H1 (cell line): Measurements from ENCODE around the gene CTSH. TPM values are rescaled to one million over a fixed set of nuclear protein-coding genes. Genes with fewer than 3 reads are reported as not detected.

Source experiments
- CTCF ChIA-PET: fragments of 300-600 bp; sonication (Branson Sonifier 250); formaldehyde crosslinking; loops from one replicate; lab custom pipeline; 2021; ENCODE audit not compliant: partially characterized antibody; lab: Charles Lee
- POLR2A ChIA-PET: fragments of 300-600 bp; sonication (Branson Sonifier 250); formaldehyde crosslinking; loops from one replicate; lab custom pipeline; 2021; ENCODE audit warnings: inconsistent platforms; ENCODE audit not compliant: partially characterized antibody; lab: Charles Lee
- DNase-seq, 2 experiments: peaks; one replicate each; pipeline versions ENCODE4 v3.0.0 to v3.0.0-alpha.2; 2010 to 2022; ENCODE audit warnings: low spot score in 2 of 2, low read depth in 1 of 2, mixed read lengths in 1 of 2
- FAIRE-seq: peaks from 2 replicates; lab custom pipeline; 2011; peaks lifted over from hg19 to GRCh38; lab: Jason Lieb, UNC
- H2AFZ ChIP-seq: 2 replicates; pipeline ENCODE4 v1.8.1; 2012; ENCODE audit warnings: low read length, inconsistent platforms
- H2AK5ac ChIP-seq: 2 replicates; pipeline ENCODE4 v1.6.1; 2013; ENCODE audit warnings: low read depth, low read length
- H2BK120ac ChIP-seq: replicated peaks from 2 replicates; pipeline ENCODE3; 2013; ENCODE audit warnings: low read depth, low read length, inconsistent platforms
- H2BK12ac ChIP-seq: 2 replicates; pipeline ENCODE4 v1.6.1; 2013; ENCODE audit warnings: low read depth, low read length
- H2BK15ac ChIP-seq: 2 replicates; pipeline ENCODE4 v1.6.1; 2013; ENCODE audit warnings: low read length
- H2BK20ac ChIP-seq: 2 replicates; pipeline ENCODE4 v1.6.1; 2013; ENCODE audit warnings: low read length
- H2BK5ac ChIP-seq: 2 replicates; pipeline ENCODE4 v1.6.1; 2013; ENCODE audit warnings: low read depth, low read length
- H3K14ac ChIP-seq: 2 replicates; pipeline ENCODE4 v1.6.1; 2013; ENCODE audit warnings: inconsistent platforms; ENCODE audit not compliant: insufficient read length
- H3K18ac ChIP-seq: 2 replicates; pipeline ENCODE4 v1.6.1; 2013; ENCODE audit warnings: low read length; ENCODE audit errors: extremely low read depth
- H3K23ac ChIP-seq: 2 replicates; pipeline ENCODE4 v1.6.1; 2013; ENCODE audit warnings: inconsistent platforms; ENCODE audit not compliant: insufficient read length
- H3K23me2 ChIP-seq: 2 replicates; pipeline ENCODE4 v1.6.1; 2013; ENCODE audit warnings: low read depth, low read length
- H3K27ac ChIP-seq: 2 replicates; pipeline ENCODE4 v1.6.1; 2011; ENCODE audit warnings: low read depth, low read length, inconsistent platforms
- H3K27me3 ChIP-seq, 4 experiments: replicated peaks in 1 of 4; 1 replicate in 1 of 4; 2 replicates in 3 of 4; pipeline versions ENCODE4 v1.6.1 to v1.8.1; 2011 to 2013; ENCODE audit warnings: low read length in 3 of 4, mild to moderate bottlenecking in 3 of 4, inconsistent platforms in 2 of 4, mixed read lengths in 2 of 4, moderate library complexity in 1 of 4; ENCODE audit not compliant: control insufficient read depth in 3 of 4, insufficient read depth in 3 of 4; ENCODE audit errors: extremely low read depth in 1 of 4
- H3K36me3 ChIP-seq, 4 experiments: 2 replicates each; pipeline versions ENCODE4 v1.6.1 to v1.8.1; 2011 to 2013; ENCODE audit warnings: mild to moderate bottlenecking in 4 of 4, low read length in 3 of 4, moderate library complexity in 2 of 4, control low read depth in 1 of 4, inconsistent platforms in 1 of 4; ENCODE audit not compliant: insufficient read depth in 4 of 4, control insufficient read depth in 2 of 4
- H3K4ac ChIP-seq: replicated peaks from 2 replicates; pipeline ENCODE3; 2013; ENCODE audit warnings: low read length, low read depth, mixed read lengths, inconsistent platforms; ENCODE audit not compliant: insufficient read length
- H3K4me1 ChIP-seq, 4 experiments: replicated peaks in 1 of 4; 1 replicate in 1 of 4; 2 replicates in 3 of 4; pipeline versions ENCODE4 v1.6.1 to v1.8.1; 2011 to 2013; ENCODE audit warnings: low read length in 3 of 4, inconsistent platforms in 2 of 4, mixed read lengths in 1 of 4; ENCODE audit not compliant: insufficient read depth in 4 of 4, control insufficient read depth in 3 of 4
- H3K4me2 ChIP-seq, 2 experiments: 2 replicates each; pipeline versions ENCODE4 v1.6.1 to v1.8.1; 2011 to 2013; ENCODE audit warnings: low read depth in 2 of 2, low read length in 2 of 2, control low read depth in 1 of 2, inconsistent platforms in 1 of 2, mild to moderate bottlenecking in 1 of 2; ENCODE audit not compliant: insufficient read depth in 1 of 2
- H3K4me3 ChIP-seq, 4 experiments: fragments of 200-600, 300-600 bp in 1 of 4; sonication (generic), shearing (Covaris generic), sonication (Bioruptor Twin) in 1 of 4; 2 replicates each; pipeline versions ENCODE4 v1.5.1 to v1.8.1; 2011 to 2016; ENCODE audit warnings: low read length in 4 of 4, low read depth in 3 of 4, control low read depth in 2 of 4, inconsistent platforms in 2 of 4, mild to moderate bottlenecking in 2 of 4, mixed read lengths in 1 of 4, moderate library complexity in 1 of 4; ENCODE audit not compliant: insufficient read depth in 2 of 4; ENCODE audit errors: extremely low read depth in 1 of 4
- H3K56ac ChIP-seq: replicated peaks from 2 replicates; pipeline ENCODE3; 2013; ENCODE audit warnings: low read depth, mild to moderate bottlenecking, mixed read lengths, low read length, inconsistent platforms; ENCODE audit not compliant: insufficient read length
- H3K79me1 ChIP-seq: 2 replicates; pipeline ENCODE4 v1.6.1; 2013; ENCODE audit warnings: low read depth, low read length, control low read depth
- H3K79me2 ChIP-seq, 2 experiments: 2 replicates each; pipeline versions ENCODE4 v1.6.1 to v1.8.1; 2012 to 2013; ENCODE audit warnings: low read length in 2 of 2, mild to moderate bottlenecking in 2 of 2, inconsistent platforms in 1 of 2; ENCODE audit not compliant: insufficient read depth in 2 of 2, control insufficient read depth in 1 of 2
- H3K9ac ChIP-seq, 4 experiments: replicated peaks in 1 of 4; 1 replicate in 1 of 4; 2 replicates in 3 of 4; pipeline versions ENCODE4 v1.6.1 to v1.8.1; 2011 to 2013; ENCODE audit warnings: low read depth in 3 of 4, low read length in 3 of 4, control low read depth in 2 of 4, mild to moderate bottlenecking in 2 of 4, moderate library complexity in 2 of 4, inconsistent platforms in 1 of 4; ENCODE audit errors: extremely low read depth in 1 of 4
- H3K9me3 ChIP-seq, 2 experiments: 2 replicates each; pipeline versions ENCODE4 v1.6.1 to v1.8.1; 2012 to 2013; ENCODE audit warnings: mild to moderate bottlenecking in 2 of 2, moderate library complexity in 2 of 2, control low read depth in 1 of 2, inconsistent platforms in 1 of 2, low read depth in 1 of 2, low read length in 1 of 2, mixed read lengths in 1 of 2; ENCODE audit not compliant: insufficient read depth in 2 of 2
- H4K20me1 ChIP-seq, 2 experiments: replicated peaks in 1 of 2; 2 replicates each; pipeline versions ENCODE3 to v1.8.1; 2011 to 2013; ENCODE audit warnings: inconsistent platforms in 2 of 2, low read length in 2 of 2, mild to moderate bottlenecking in 1 of 2; ENCODE audit not compliant: insufficient read depth in 2 of 2, control insufficient read depth in 1 of 2
- H4K5ac ChIP-seq: 2 replicates; pipeline ENCODE4 v1.6.1; 2013; ENCODE audit warnings: low read length, low read depth, mixed read lengths, inconsistent platforms; ENCODE audit not compliant: insufficient read length
- H4K8ac ChIP-seq: 2 replicates; pipeline ENCODE4 v1.8.0; 2013; ENCODE audit warnings: mild to moderate bottlenecking, moderate library complexity, low read length, inconsistent platforms; ENCODE audit not compliant: insufficient read depth; ENCODE audit errors: extremely low read depth
- H4K91ac ChIP-seq: replicated peaks from 2 replicates; pipeline ENCODE3; 2013; ENCODE audit warnings: low read length, mixed read lengths, inconsistent platforms; ENCODE audit not compliant: insufficient read length
- TBP ChIP-seq: IDR thresholded peaks from 2 replicates; pipeline ENCODE4 v1.6.1; 2011; ENCODE audit warnings: low read depth, low read length, improper control_type of control experiment
- whole genome bisulfite sequencing, 2 experiments: shearing (Covaris generic) in 1 of 2; methylation state at CpG; one replicate each; pipeline versions ENCODE4 v1.1.6 to v1.1.7; 2013 to 2015; ENCODE audit warnings: low lambda C conversion rate in 2 of 2, mixed read lengths in 2 of 2, inconsistent platforms in 1 of 2, low coverage in 1 of 2, missing lambda C conversion rate in 1 of 2; ENCODE audit not compliant: insufficient replicate concordance in 2 of 2, insufficient coverage in 1 of 2, insufficient read length in 1 of 2; ENCODE audit errors: extremely low coverage in 1 of 2, missing lambda C conversion rate in 1 of 2; 5-methylcytosine and 5-hydroxymethylcytosine counted together
- polyA plus RNA-seq, 7 experiments: library from polyadenylated mRNA; depleted of rRNA in 3 of 7; stranded (reverse) in 5 of 7; unstranded in 2 of 7; fragments of >200 nt in 5 of 7; fragments of 200-250 nt in 2 of 7; gene quantifications; 1 replicate in 5 of 7; 2 replicates in 1 of 7; 4 replicates in 1 of 7; pipeline versions ENCODE4 v1.2.1 to v1.2.3, GENCODE V29; 2011 to 2013; ENCODE audit warnings: missing spikeins in 2 of 7, mixed read lengths in 2 of 7
- total RNA-seq: library from RNA; stranded (reverse); fragmentation: NEBNext Ultra II Directional; extraction: Animal tissue kit (Norgen Biotek cat#: 25700); gene quantifications from 2 replicates; pipeline ENCODE4 v1.2.1, GENCODE V29; 2021
- TF ChIP-seq, protein P1 (sequence below): IDR thresholded peaks from 2 replicates; pipeline ENCODE4 v1.6.1; 2011; ENCODE audit warnings: low read depth, mild to moderate bottlenecking, low read length; ENCODE audit not compliant: insufficient read depth

Gene CTSH
- total and polyA plus RNA-seq, 2 of the 8 experiments (the other 6 are each of a cell fraction or from before 2014, with no cell fraction given): 34.0 to 36.8 TPM

DNA sequence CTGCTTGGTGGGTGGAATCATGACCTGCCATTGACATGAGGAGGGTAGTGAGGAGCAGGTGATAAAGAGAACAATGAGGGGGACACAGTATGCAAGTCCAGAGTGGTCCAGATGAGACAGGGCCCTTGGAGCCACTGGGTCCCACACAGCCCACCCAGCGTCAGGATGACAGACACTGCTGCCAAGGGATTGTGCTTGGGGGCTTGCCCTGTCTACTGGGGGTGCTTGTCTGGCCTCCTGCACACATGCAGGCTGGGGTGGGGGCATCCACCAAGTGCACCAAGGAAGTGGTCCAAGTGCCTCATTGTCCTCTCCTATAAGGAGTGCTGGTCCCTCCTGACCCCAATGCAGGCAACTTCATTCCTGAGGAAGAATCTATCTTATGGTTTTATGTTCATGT, 39.2 kb upstream of the CTSH start:
- POLR2A ChIA-PET: no interaction called here
- no peak for TF ChIP-seq TBP
- TF ChIP-seq, protein P1, sequence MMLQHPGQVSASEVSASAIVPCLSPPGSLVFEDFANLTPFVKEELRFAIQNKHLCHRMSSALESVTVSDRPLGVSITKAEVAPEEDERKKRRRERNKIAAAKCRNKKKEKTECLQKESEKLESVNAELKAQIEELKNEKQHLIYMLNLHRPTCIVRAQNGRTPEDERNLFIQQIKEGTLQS: no peak
- Histone ChIP-seq H3K27ac (no peak overlapping the region), H3K18ac (no peak overlapping the region), H4K5ac (no peak overlapping the region), H4K8ac (no peak overlapping the region), H3K79me2 (no peaks in the 10 kb centered on the region), H3K23ac (no peak overlapping the region), H4K91ac (no peak overlapping the region), H2AK5ac (no peak overlapping the region), H3K4me2 (no peak overlapping the region), H3K9me3 (no peaks in the 10 kb centered on the region), H3K4me1 (no peaks in the 10 kb centered on the region; a peak in 2 of 7 replicates), H3K27me3 (peaks cover 0 to 4% (median 3%) of the 10 kb centered on the region in 4 experiments; a peak in 3 of 7 replicates), H2BK20ac (no peak overlapping the region), H3K9ac (no peak overlapping the region), H2BK12ac (no peak overlapping the region), H3K14ac (no peak overlapping the region), H3K56ac (no peak overlapping the region), H3K23me2 (no peaks in the 10 kb centered on the region), H3K4ac (no peak overlapping the region), H2BK120ac (no peak overlapping the region), H3K36me3 (no peaks in the 10 kb centered on the region), H4K20me1 (no peaks in the 10 kb centered on the region), H2BK5ac (no peak overlapping the region), H3K79me1 (no peaks in the 10 kb centered on the region), H3K4me3 (no peak overlapping the region), H2BK15ac (no peak overlapping the region), H2AFZ (no peak overlapping the region)
- 69% methylated on average over 1 of the region's 1 CpG; no CpG with 5 or more reads in 1 of the 2 experiments for WGBS, 2 experiments
- DNase-seq: no peak
- FAIRE-seq: no peak
- CTCF ChIA-PET: interaction anchor here (1.0 to 2.6 kb wide), 4 partner anchors 16 to 75 kb away, joined by 4 to 9 read pairs (median 6); no protein-coding TSS in a partner anchor
